Fibroblast of mammary gland (primary cell): ENCODE results near the gene PRRG4.

Experiments used
- DNase-seq: peaks from one replicate; pipeline ENCODE4 v3.0.0-alpha.2; 2010; ENCODE audit warnings: low read depth
- H3K4me3 ChIP-seq: 2 replicates; pipeline ENCODE4 v1.5.1; 2011; ENCODE audit warnings: low read depth, mild to moderate bottlenecking, low read length, moderate library complexity; ENCODE audit not compliant: control insufficient read depth
- CTCF ChIP-seq: conservative IDR thresholded peaks from 2 replicates; pipeline ENCODE4 v1.5.1; 2011; ENCODE audit warnings: low read depth, low read length, inconsistent platforms; ENCODE audit not compliant: control insufficient read depth, insufficient read depth

The PRRG4 gene

GRCh38 chr11:32838505-32839274 is 9.0 kb downstream of the PRRG4 start:
- H3K4me3 ChIP-seq = no peak overlapping the region
- DNase-seq = peak; percentile 8
- TF ChIP-seq CTCF = no peak

- H3K4me3 ChIP-seq = no peak overlapping the region
- no peak for DNase-seq
These were observed 9.6 kb downstream of the PRRG4 start for GRCh38 chr11:32839308-32839707.

GRCh38 chr11:32840587-32840986 is 10.9 kb downstream of the PRRG4 start:
- no peak overlapping the region for H3K4me3 ChIP-seq
- no peak for DNase-seq
- no peak for TF ChIP-seq CTCF

More at GRCh38 chr11:32839308-32839707, 9.6 kb downstream of the PRRG4 start:
- no peak for TF ChIP-seq CTCF

DNA sequence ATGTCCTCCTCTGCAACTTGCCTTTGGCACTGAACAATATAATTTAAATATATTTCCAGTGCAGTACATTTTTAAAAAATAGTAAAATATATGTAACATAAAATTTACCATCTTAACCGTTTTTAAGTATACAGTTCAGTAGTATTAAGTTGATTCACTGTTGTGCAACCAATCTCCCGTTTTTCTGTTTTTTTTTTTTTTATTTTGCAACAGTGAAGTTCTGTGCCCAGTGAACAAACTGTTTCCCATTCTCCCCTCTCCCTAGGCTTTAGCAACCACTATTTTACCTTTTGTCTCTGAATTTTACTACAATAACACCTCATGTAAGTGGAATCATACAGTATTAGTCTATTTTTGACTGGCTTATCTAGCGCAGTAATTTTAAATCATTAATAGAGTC is 13.8 kb downstream of the PRRG4 start:
- no peak for DNase-seq
- TF ChIP-seq CTCF = no peak
- no peak overlapping the region for H3K4me3 ChIP-seq

DNA sequence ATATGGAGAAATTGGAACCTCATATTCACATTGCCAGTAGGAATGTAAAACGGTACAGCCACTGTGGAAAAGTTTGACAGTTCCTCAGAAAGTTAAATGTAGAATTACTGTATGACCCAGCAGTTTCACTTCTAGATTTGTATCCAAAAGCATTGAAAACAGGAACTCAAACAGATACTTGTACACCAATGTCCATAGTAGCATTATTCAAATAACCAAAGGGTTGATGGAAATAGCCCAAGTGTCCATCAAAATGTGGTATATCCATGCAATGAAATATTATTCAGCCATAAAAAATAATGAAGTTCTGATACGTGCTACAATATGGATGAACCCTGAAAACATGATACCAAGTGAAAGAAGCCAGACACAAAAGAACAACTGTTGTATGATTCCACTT is 17.8 kb downstream of the PRRG4 start:
- DNase-seq = no peak
- no peak for TF ChIP-seq CTCF
- no peak overlapping the region for H3K4me3 ChIP-seq

- no peak overlapping the region for H3K4me3 ChIP-seq
- TF ChIP-seq CTCF = no peak
- no peak for DNase-seq
These were observed 20.0 kb downstream of the PRRG4 start for GRCh38 chr11:32849761-32850160.
